ENCODE measurements around the gene FHOD3. TPM values are rescaled to one million over a fixed set of nuclear protein-coding genes. Genes with fewer than 3 reads are reported as not detected.
"Not testable (repeated sequence)": the region's sequence is repeated elsewhere in the genome, so short reads cannot be mapped to it uniquely, and the experiment has no call there.

Gene FHOD3
- total RNA-seq, 2 donors from 2014 or later, result not detected

DNA sequence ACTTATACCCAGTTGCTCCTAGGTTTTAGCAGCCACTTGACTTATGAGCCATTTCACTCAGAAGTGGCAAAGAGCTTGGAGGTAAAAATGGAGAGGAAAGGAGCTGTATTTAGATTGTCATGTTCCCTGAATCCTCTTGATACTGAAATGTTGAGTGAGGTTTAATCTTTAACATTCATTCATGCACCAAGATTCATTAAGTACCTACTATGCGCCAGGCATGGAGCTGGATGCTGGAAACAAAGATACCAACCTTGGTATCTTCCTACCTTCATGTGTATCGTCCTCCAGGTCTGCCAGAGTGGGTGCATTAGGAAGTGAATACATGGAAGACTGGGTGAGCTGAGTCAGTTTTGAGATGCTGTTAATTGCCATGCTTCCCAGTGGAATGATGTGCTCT lies 507.6 kb downstream of the FHOD3 start:
- no peaks in the 10 kb centered on the region for H3K9me3 Mint-ChIP-seq
- no peak for ATAC-seq
- no peak for DNase-seq (ENCODE audit: low spot score)
- peaks cover 40% of the 10 kb centered on the region for H3K36me3 Mint-ChIP-seq
- no peaks in the 10 kb centered on the region for H3K27me3 Mint-ChIP-seq
- H3K4me3 Mint-ChIP-seq, result no peak overlapping the region
- H3K27ac Mint-ChIP-seq, result no peak overlapping the region
- H3K4me1 Mint-ChIP-seq (ENCODE audit: low read depth in 2 of 2), result peaks cover 0 to 11% of the 10 kb centered on the region in 2 donors

GRCh38 chr18:36808681-36809080 lies 511.2 kb downstream of the FHOD3 start:
- ATAC-seq (no peak), DNase-seq (ENCODE audit: low spot score) (no peak)
- Mint-ChIP-seq H3K4me3 (no peak overlapping the region), H3K9me3 (no peaks in the 10 kb centered on the region), H3K27me3 (no peaks in the 10 kb centered on the region), H3K27ac (no peak overlapping the region), H3K4me1 (ENCODE audit: low read depth in 2 of 2) (peaks cover 7 to 11% of the 10 kb centered on the region in 2 donors), H3K36me3 (peaks cover 23% of the 10 kb centered on the region)

- no peak overlapping the region for H3K27ac Mint-ChIP-seq
- DNase-seq (ENCODE audit: low spot score), result peak; percentile 65
- no peaks in the 10 kb centered on the region for H3K9me3 Mint-ChIP-seq
- H3K4me3 Mint-ChIP-seq, result no peak overlapping the region
- peaks cover 13% of the 10 kb centered on the region for H3K36me3 Mint-ChIP-seq
- H3K4me1 Mint-ChIP-seq (ENCODE audit: low read depth in 2 of 2), result peaks cover 7 to 15% of the 10 kb centered on the region in 2 donors
- ATAC-seq, result peak; percentile 75 to 76
- H3K27me3 Mint-ChIP-seq, result no peaks in the 10 kb centered on the region
These were observed 512.3 kb downstream of the FHOD3 start for GRCh38 chr18:36809590-36810381.

GRCh38 chr18:36811430-36811829 lies 513.9 kb downstream of the FHOD3 start:
- Mint-ChIP-seq H3K27ac (no peak overlapping the region), H3K4me1 (ENCODE audit: low read depth in 2 of 2) (peaks cover 7 to 15% of the 10 kb centered on the region in 2 donors), H3K36me3 (no peaks in the 10 kb centered on the region), H3K4me3 (no peak overlapping the region), H3K27me3 (no peaks in the 10 kb centered on the region), H3K9me3 (no peaks in the 10 kb centered on the region)
- DNase-seq (ENCODE audit: low spot score), result no peak
- ATAC-seq, result no peak

- H3K27ac Mint-ChIP-seq, result no peak overlapping the region
- peaks cover 7 to 15% of the 10 kb centered on the region in 2 donors for H3K4me1 Mint-ChIP-seq (ENCODE audit: low read depth in 2 of 2)
- no peaks in the 10 kb centered on the region for H3K36me3 Mint-ChIP-seq
- no peaks in the 10 kb centered on the region for H3K9me3 Mint-ChIP-seq
- DNase-seq (ENCODE audit: low spot score), result no peak
- no peak overlapping the region for H3K4me3 Mint-ChIP-seq
- no peaks in the 10 kb centered on the region for H3K27me3 Mint-ChIP-seq
- ATAC-seq, result no peak
These were observed 514.4 kb downstream of the FHOD3 start for GRCh38 chr18:36811955-36812354.

- DNase-seq (ENCODE audit: low spot score) (no peak), ATAC-seq (no peak)
- Mint-ChIP-seq H3K4me1 (ENCODE audit: low read depth in 2 of 2) (peaks cover 7 to 12% of the 10 kb centered on the region in 2 donors), H3K27me3 (no peaks in the 10 kb centered on the region), H3K27ac (no peak overlapping the region), H3K9me3 (no peaks in the 10 kb centered on the region), H3K4me3 (no peak overlapping the region), H3K36me3 (no peaks in the 10 kb centered on the region)
These were observed 515.2 kb downstream of the FHOD3 start for GRCh38 chr18:36812678-36813077.

DNA sequence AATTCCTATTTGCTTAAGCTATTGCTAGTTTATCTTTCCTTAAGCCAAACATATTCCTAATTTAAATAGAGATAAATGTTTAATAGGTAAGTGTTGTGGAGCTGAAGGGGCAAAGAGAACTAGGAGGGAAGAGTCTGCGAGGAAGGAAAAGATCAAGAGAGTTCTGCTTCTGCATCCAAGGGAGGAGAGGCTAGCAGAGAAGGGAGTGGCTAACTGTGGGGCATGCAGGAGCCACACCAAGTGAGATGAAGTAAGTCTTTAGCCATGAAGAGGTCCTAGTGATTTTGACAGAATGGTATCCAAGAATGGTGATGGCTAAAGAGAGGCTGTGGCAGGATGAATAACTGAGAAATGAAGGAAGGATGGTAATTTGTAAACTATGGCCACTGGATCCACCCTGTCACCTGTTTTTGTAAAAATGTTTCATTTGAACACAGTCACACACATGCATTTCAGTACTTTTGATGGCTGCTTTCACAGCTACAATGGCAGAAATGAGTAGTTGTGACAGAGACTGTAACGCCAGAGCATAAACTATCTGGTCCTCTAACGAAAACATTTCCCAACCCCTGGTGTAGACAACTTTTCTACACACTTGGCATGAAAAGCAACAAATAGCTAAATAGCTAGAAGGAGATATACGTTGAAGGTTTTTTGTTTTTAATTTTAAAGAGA lies 515.7 kb downstream of the FHOD3 start:
- H3K4me3 Mint-ChIP-seq, result no peak overlapping the region
- peaks cover 7 to 10% of the 10 kb centered on the region in 2 donors for H3K4me1 Mint-ChIP-seq (ENCODE audit: low read depth in 2 of 2)
- H3K27ac Mint-ChIP-seq, result peak overlapping the region; percentile 1 to 4
- no peaks in the 10 kb centered on the region for H3K27me3 Mint-ChIP-seq
- DNase-seq (ENCODE audit: low spot score), result no peak
- peak in 1 of 2 donors; percentile 53 for ATAC-seq
- H3K9me3 Mint-ChIP-seq, result no peaks in the 10 kb centered on the region
- peaks cover 5% of the 10 kb centered on the region for H3K36me3 Mint-ChIP-seq

DNA sequence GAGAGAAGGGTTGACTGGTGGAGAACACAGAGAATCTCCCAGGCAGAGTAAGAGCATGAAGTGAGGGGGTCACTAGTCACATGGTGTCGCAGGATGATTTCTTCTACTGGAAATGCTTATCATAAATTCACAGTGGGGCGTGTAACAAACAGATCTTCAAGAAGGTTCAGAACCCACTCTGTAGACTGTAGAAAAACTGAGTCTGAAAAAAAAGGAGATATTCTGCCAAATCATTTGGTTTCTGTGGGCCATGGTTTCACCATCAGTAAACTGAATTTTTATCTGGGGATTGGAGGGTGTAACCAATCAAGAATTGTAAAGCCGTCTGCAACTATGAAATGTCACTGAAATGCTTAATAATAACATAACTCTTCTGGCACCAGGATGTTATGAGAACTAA lies 516.3 kb downstream of the FHOD3 start:
- DNase-seq (ENCODE audit: low spot score), result no peak
- no peak overlapping the region for H3K4me3 Mint-ChIP-seq
- H3K36me3 Mint-ChIP-seq, result peaks cover 5% of the 10 kb centered on the region
- no peaks in the 10 kb centered on the region for H3K27me3 Mint-ChIP-seq
- H3K4me1 Mint-ChIP-seq (ENCODE audit: low read depth in 2 of 2), result peaks cover 7 to 10% of the 10 kb centered on the region in 2 donors
- H3K27ac Mint-ChIP-seq, result peak overlapping the region; percentile 1 to 4
- no peak for ATAC-seq
- H3K9me3 Mint-ChIP-seq, result no peaks in the 10 kb centered on the region

GRCh38 chr18:36814994-36815393 lies 517.5 kb downstream of the FHOD3 start:
- DNase-seq (ENCODE audit: low spot score) (no peak), ATAC-seq (no peak)
- Mint-ChIP-seq H3K9me3 (no peaks in the 10 kb centered on the region), H3K27me3 (no peaks in the 10 kb centered on the region), H3K36me3 (peaks cover 5% of the 10 kb centered on the region), H3K27ac (no peak overlapping the region), H3K4me3 (no peak overlapping the region), H3K4me1 (ENCODE audit: low read depth in 2 of 2) (peaks cover 7% of the 10 kb centered on the region in 2 donors)

DNA sequence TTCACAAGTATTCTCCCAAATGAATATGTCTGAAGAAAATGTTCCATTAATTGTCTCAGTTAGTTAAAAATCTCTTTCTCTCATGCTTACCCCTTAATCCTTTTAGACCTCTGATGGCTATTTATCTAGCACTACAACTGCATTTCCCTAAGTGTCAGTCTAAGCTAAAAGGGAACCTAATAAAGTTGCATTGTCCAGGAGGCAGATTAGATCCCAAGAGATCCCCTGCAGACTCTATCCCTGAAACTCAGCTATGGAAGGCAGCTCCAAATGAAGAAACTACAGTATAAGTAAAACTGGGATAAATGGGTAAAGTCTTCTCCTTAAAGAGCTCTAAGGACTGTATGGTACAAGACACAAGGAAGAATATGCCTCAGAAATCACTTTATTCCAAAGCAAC lies 518.6 kb downstream of the FHOD3 start:
- H3K36me3 Mint-ChIP-seq; H3K4me3 Mint-ChIP-seq; H3K4me1 Mint-ChIP-seq (ENCODE audit: low read depth in 2 of 2); ATAC-seq; H3K27me3 Mint-ChIP-seq; H3K9me3 Mint-ChIP-seq; H3K27ac Mint-ChIP-seq; DNase-seq (ENCODE audit: low spot score): not testable (repeated sequence)

DNA sequence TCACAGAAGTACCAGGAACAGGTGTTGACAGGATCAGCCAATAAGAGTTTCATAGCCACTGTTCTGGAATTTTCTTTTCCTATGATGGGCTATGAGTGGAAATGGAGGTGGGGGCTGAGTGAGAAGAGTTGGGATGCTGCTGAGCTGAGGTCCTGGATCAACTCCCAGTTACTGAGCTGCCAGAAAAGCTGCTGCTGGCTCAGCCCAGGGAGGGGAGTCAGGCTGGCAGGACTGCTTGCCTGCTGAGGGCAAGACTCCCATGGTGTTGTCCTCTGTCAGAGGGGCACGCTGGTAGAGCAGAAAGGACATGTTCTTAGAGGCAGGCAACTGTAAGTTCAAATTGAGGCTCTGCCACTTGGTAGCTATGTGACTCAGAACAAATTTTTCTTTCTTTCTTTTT lies 519.5 kb downstream of the FHOD3 start:
- no peak overlapping the region for H3K27ac Mint-ChIP-seq
- DNase-seq (ENCODE audit: low spot score) (no peak), ATAC-seq (no peak)

GRCh38 chr18:36818652-36819051 lies 521.1 kb downstream of the FHOD3 start:
- DNase-seq (ENCODE audit: low spot score) (no peak), ATAC-seq (no peak)
- H3K4me1 Mint-ChIP-seq (ENCODE audit: low read depth in 2 of 2), result peaks cover 0 to 11% of the 10 kb centered on the region in 2 donors
- no peak overlapping the region for H3K27ac Mint-ChIP-seq
- no peaks in the 10 kb centered on the region for H3K27me3 Mint-ChIP-seq
- no peaks in the 10 kb centered on the region for H3K9me3 Mint-ChIP-seq
- peaks cover 5% of the 10 kb centered on the region for H3K36me3 Mint-ChIP-seq
- no peak overlapping the region for H3K4me3 Mint-ChIP-seq

More for the DNA sequence above, 519.5 kb downstream of the FHOD3 start:
- Mint-ChIP-seq H3K4me1 (ENCODE audit: low read depth in 2 of 2) (peaks cover 7 to 11% of the 10 kb centered on the region in 2 donors), H3K27me3 (no peaks in the 10 kb centered on the region), H3K4me3 (no peak overlapping the region), H3K36me3 (peaks cover 5% of the 10 kb centered on the region), H3K9me3 (no peaks in the 10 kb centered on the region)

GRCh38 chr18:36819621-36820020 lies 522.1 kb downstream of the FHOD3 start:
- Mint-ChIP-seq H3K4me1 (ENCODE audit: low read depth in 2 of 2) (peaks cover 0 to 7% of the 10 kb centered on the region in 2 donors), H3K4me3 (no peak overlapping the region), H3K27ac (no peak overlapping the region), H3K9me3 (no peaks in the 10 kb centered on the region), H3K27me3 (no peaks in the 10 kb centered on the region), H3K36me3 (peaks cover 5% of the 10 kb centered on the region)
- DNase-seq (ENCODE audit: low spot score) (no peak), ATAC-seq (no peak)

- Mint-ChIP-seq H3K9me3 (no peaks in the 10 kb centered on the region), H3K27ac (no peak overlapping the region), H3K36me3 (peaks cover 5% of the 10 kb centered on the region), H3K4me1 (ENCODE audit: low read depth in 2 of 2) (peaks cover 0 to 7% of the 10 kb centered on the region in 2 donors), H3K27me3 (no peaks in the 10 kb centered on the region), H3K4me3 (no peak overlapping the region)
- no peak for ATAC-seq
- no peak for DNase-seq (ENCODE audit: low spot score)
These were observed 524.2 kb downstream of the FHOD3 start for GRCh38 chr18:36821681-36822080.

Measured in natural killer cell treated with Interleukin-12 subunit alpha and Interleukin-12 subunit beta and Interleukin-15 and Interleukin-18, amount 100 ng/mL, for 72 hours (primary cell).